Mesendoderm (in vitro differentiated cells): Measurements from ENCODE around the gene DNAH3.
A peak's percentile ranks its signal among the peaks of the same experiment; 100 is the strongest.

Experiments used
- DNase-seq: peaks from one replicate; pipeline ENCODE4 v3.0.0; 2013
- H2AK5ac ChIP-seq: 2 replicates; pipeline ENCODE4 v1.6.1; 2013; ENCODE audit warnings: low read length, inconsistent platforms
- H2BK120ac ChIP-seq: 2 replicates; pipeline ENCODE4 v1.6.1; 2013; ENCODE audit warnings: low read depth, mild to moderate bottlenecking, low read length, moderate library complexity, mixed read lengths
- H2BK15ac ChIP-seq: replicated peaks from 2 replicates; pipeline ENCODE4 v1.6.1; 2013; ENCODE audit warnings: low read depth, mild to moderate bottlenecking, moderate library complexity
- H2BK5ac ChIP-seq: 2 replicates; pipeline ENCODE4 v1.6.1; 2013; ENCODE audit warnings: low read length, inconsistent platforms
- H3K18ac ChIP-seq: 2 replicates; pipeline ENCODE4 v1.6.1; 2013; ENCODE audit warnings: mild to moderate bottlenecking, low read length, mixed read lengths
- H3K23ac ChIP-seq: one replicate; pipeline ENCODE4 v1.6.1; 2013; ENCODE audit warnings: low read length
- H3K27ac ChIP-seq: 2 replicates; pipeline ENCODE4 v1.5.1; 2013; ENCODE audit warnings: low read depth, mild to moderate bottlenecking, inconsistent platforms, low read length, moderate library complexity
- H3K27me3 ChIP-seq: 2 replicates; pipeline ENCODE4 v1.6.1; 2013; ENCODE audit warnings: low read length, control low read depth, mild to moderate bottlenecking, inconsistent platforms; ENCODE audit not compliant: insufficient read depth, poor library complexity
- H3K36me3 ChIP-seq: 2 replicates; pipeline ENCODE4 v1.6.1; 2013; ENCODE audit warnings: low read length, inconsistent platforms; ENCODE audit not compliant: control insufficient read depth, insufficient read depth
- H3K4ac ChIP-seq: one replicate; pipeline ENCODE4 v1.6.1; 2013; ENCODE audit warnings: low read depth, mild to moderate bottlenecking, low read length, moderate library complexity
- H3K4me1 ChIP-seq: 2 replicates; pipeline ENCODE4 v1.6.1; 2013; ENCODE audit warnings: low read depth, low read length, inconsistent platforms; ENCODE audit not compliant: control insufficient read depth
- H3K4me2 ChIP-seq: 2 replicates; pipeline ENCODE4 v1.6.1; 2013; ENCODE audit warnings: low read length
- H3K4me3 ChIP-seq: 2 replicates; pipeline ENCODE4 v1.5.1; 2013; ENCODE audit warnings: mild to moderate bottlenecking, low read length
- H3K56ac ChIP-seq: one replicate; pipeline ENCODE4 v1.6.1; 2013; ENCODE audit warnings: low read length
- H3K79me1 ChIP-seq: 2 replicates; pipeline ENCODE4 v1.6.1; 2013; ENCODE audit warnings: low read length, inconsistent platforms
- H3K79me2 ChIP-seq: 2 replicates; pipeline ENCODE4 v1.6.1; 2013; ENCODE audit warnings: mild to moderate bottlenecking, low read length; ENCODE audit not compliant: control insufficient read depth, insufficient read depth
- H3K9ac ChIP-seq: 2 replicates; pipeline ENCODE4 v1.6.1; 2013; ENCODE audit warnings: low read length, inconsistent platforms
- H4K5ac ChIP-seq: one replicate; pipeline ENCODE4 v1.6.1; 2013; ENCODE audit warnings: low read length
- H4K8ac ChIP-seq: one replicate; pipeline ENCODE4 v1.6.1; 2013; ENCODE audit warnings: low read depth, mild to moderate bottlenecking, control low read depth, low read length, moderate library complexity
- WGBS: extraction: QIAGEN DNeasy Blood & Tissue Kit; methylation state at CpG from one replicate; pipeline ENCODE4 v1.1.7; 2013; ENCODE audit warnings: low lambda C conversion rate, missing lambda C conversion rate; ENCODE audit not compliant: insufficient coverage; ENCODE audit errors: extremely low coverage; 5-methylcytosine and 5-hydroxymethylcytosine counted together

Gene DNAH3

DNA sequence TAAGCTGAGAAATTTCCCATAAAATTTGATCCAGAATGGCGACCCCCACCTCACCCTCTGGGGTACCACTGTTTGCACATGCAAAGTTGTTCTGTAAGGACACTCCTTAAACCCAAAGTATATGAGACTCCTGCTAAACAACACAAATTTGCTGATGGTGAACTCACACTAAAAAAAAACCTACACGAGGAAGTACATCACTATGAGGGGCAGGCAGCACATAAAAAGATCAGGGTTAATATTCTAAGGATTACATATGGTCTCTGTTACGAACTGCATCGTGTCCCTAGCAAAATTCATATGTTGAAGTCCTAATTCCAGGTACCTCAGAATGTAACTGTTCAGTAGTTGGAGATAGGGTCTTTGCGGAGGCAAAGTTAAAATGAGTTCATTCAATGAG is 189.7 kb downstream of the DNAH3 start:
- Histone ChIP-seq H3K23ac (no peak overlapping the region), H3K27me3 (no peaks in the 10 kb centered on the region), H3K79me2 (no peaks in the 10 kb centered on the region), H2BK5ac (no peak overlapping the region), H3K4me1 (no peaks in the 10 kb centered on the region), H4K8ac (no peak overlapping the region), H3K4ac (no peak overlapping the region), H3K4me3 (no peak overlapping the region), H3K18ac (no peak overlapping the region), H4K5ac (no peak overlapping the region), H3K9ac (no peak overlapping the region), H3K27ac (no peak overlapping the region), H3K56ac (no peak overlapping the region), H3K36me3 (no peaks in the 10 kb centered on the region), H3K79me1 (no peaks in the 10 kb centered on the region), H3K4me2 (no peak overlapping the region), H2BK120ac (no peak overlapping the region), H2BK15ac (no peak overlapping the region), H2AK5ac (no peak overlapping the region)
- no CpG with 5 or more reads among the region's 5 CpGs for WGBS
- DNase-seq = no peak

DNA sequence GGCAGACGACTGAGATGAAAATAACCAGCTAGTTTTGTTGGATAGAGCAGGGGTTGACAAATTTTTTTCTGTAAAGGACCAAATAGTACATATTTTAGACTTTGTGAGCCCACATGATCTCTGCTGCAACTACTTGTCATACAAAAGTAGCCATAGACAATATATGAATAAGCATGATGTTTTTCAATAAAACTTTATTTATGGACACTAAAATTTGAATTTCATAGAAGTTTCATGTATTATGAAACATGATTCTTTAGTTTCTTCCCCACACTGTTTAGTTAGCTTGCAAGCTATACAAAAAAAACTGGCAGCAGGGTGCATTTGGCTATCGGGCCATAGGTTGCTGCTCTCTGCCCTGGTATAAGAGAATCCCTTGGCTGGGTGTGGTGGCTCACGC is 193.5 kb downstream of the DNAH3 start:
- Histone ChIP-seq H2BK120ac (no peak overlapping the region), H3K79me2 (no peaks in the 10 kb centered on the region), H3K56ac (no peak overlapping the region), H3K36me3 (no peaks in the 10 kb centered on the region), H3K4ac (no peak overlapping the region), H3K23ac (no peak overlapping the region), H4K8ac (no peak overlapping the region), H2BK15ac (no peak overlapping the region), H3K18ac (no peak overlapping the region), H3K79me1 (no peaks in the 10 kb centered on the region), H4K5ac (no peak overlapping the region), H2AK5ac (no peak overlapping the region), H3K4me3 (no peak overlapping the region), H3K4me1 (no peaks in the 10 kb centered on the region), H2BK5ac (no peak overlapping the region), H3K27me3 (no peaks in the 10 kb centered on the region), H3K27ac (no peak overlapping the region), H3K9ac (no peak overlapping the region), H3K4me2 (no peak overlapping the region)
- no CpG with 5 or more reads among the region's 3 CpGs for WGBS
- no peak for DNase-seq

DNA sequence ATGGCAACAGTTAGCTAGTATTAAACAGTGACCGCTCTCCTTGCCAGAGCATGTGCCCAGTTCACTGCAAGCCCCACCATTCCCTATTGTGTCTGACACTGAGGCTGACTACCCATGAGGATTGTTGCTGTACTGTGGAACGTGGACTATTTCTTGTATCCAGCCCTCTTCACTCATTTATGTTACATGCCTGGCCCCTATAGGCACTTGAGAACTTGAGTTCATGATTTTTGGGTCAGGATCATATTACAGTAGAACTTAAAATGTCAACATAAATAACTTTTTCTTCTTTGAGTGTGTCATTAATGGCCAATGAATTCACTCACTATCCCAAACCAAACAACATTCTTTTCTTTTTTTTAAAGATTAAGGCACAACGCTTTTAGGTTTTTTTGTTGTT is 194.3 kb downstream of the DNAH3 start:
- Histone ChIP-seq H2AK5ac (no peak overlapping the region), H3K4me3 (no peak overlapping the region), H3K36me3 (no peaks in the 10 kb centered on the region), H4K5ac (no peak overlapping the region), H3K23ac (no peak overlapping the region), H3K79me2 (no peaks in the 10 kb centered on the region), H3K27ac (no peak overlapping the region), H3K4ac (no peak overlapping the region), H3K56ac (no peak overlapping the region), H3K4me1 (no peaks in the 10 kb centered on the region), H2BK15ac (no peak overlapping the region), H3K18ac (no peak overlapping the region), H3K4me2 (no peak overlapping the region), H2BK5ac (no peak overlapping the region), H3K9ac (no peak overlapping the region), H3K79me1 (no peaks in the 10 kb centered on the region), H4K8ac (no peak overlapping the region), H3K27me3 (no peaks in the 10 kb centered on the region), H2BK120ac (no peak overlapping the region)
- DNase-seq = no peak
- no CpG with 5 or more reads among the region's 3 CpGs for WGBS

DNA sequence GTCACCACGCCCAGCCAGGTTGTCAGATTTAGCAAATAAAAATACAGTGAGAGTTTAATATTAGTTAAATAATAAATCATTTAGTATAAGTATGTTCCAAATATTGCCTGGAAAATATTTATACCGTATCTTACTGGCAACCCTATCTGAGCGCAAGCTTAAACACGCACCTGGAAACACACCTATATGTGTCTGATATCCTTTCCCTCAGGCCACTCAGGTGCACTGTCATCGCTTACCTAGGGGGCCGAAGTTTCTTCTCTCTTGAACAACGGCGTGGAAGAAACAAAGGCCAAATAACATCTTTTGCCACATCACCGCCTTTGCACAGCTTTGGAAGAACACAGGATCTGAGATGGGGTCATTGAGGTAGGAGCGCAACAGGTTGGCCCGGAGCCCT is 196.1 kb downstream of the DNAH3 start:
- H3K18ac ChIP-seq = no peak overlapping the region
- no peaks in the 10 kb centered on the region for H3K27me3 ChIP-seq
- no peak overlapping the region for H4K8ac ChIP-seq
- H3K79me1 ChIP-seq = no peaks in the 10 kb centered on the region
- no peak overlapping the region for H3K4me3 ChIP-seq
- no peak for DNase-seq
- H3K23ac ChIP-seq = no peak overlapping the region
- no peak overlapping the region for H2BK5ac ChIP-seq
- H3K56ac ChIP-seq = no peak overlapping the region
- H2AK5ac ChIP-seq = no peak overlapping the region
- H3K4me1 ChIP-seq = no peaks in the 10 kb centered on the region
- H4K5ac ChIP-seq = no peak overlapping the region
- H3K4me2 ChIP-seq = no peak overlapping the region
- H3K4ac ChIP-seq = no peak overlapping the region
- no peak overlapping the region for H2BK15ac ChIP-seq
- H3K79me2 ChIP-seq = no peaks in the 10 kb centered on the region
- H3K27ac ChIP-seq = no peak overlapping the region
- WGBS = no CpG with 5 or more reads among the region's 11 CpGs
- no peak overlapping the region for H2BK120ac ChIP-seq
- no peaks in the 10 kb centered on the region for H3K36me3 ChIP-seq
- H3K9ac ChIP-seq = no peak overlapping the region

DNA sequence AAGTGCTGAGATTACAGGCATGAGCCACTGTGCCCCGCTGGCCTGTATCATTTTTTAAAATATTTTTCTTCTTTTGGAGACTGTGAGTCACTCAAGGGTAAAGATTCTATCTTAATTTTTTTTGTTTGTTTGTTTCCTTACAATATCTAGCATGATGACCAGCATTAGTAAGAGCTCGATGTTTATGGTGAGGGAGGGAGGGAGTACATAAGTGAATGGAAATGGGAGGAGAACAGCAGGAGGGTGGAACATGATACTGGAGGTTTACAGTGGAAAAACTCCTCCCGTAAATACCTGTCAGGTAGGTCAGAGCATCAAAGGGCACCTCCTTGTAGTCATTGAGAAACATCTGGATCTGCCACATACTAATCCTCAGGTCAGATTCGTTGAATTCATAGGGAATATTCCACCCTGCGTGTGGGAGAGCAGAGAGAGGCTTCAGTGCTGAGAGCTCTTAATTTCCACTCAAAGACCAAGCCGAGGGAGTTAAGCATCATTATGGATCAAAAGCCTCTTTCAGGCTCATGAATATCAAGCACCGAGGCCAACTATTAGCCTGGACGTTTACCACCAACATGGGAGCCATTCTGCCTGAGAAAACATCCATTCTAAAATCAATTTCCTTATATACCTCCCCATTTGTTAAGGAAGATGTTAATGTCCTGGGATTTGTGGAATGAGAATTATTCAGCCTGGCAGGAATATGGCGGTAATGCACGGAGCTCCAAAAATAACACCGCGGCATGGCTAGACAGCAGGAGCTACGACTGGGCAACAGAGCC is 198.3 kb downstream of the DNAH3 start:
- H3K79me1 ChIP-seq = no peaks in the 10 kb centered on the region
- no peaks in the 10 kb centered on the region for H3K36me3 ChIP-seq
- no CpG with 5 or more reads among the region's 13 CpGs for WGBS
- H4K8ac ChIP-seq = no peak overlapping the region
- H3K23ac ChIP-seq = no peak overlapping the region
- no peak overlapping the region for H3K27ac ChIP-seq
- peak; percentile 5 for DNase-seq
- H3K79me2 ChIP-seq = no peaks in the 10 kb centered on the region
- no peak overlapping the region for H3K18ac ChIP-seq
- H2BK120ac ChIP-seq = no peak overlapping the region
- H4K5ac ChIP-seq = no peak overlapping the region
- H3K4ac ChIP-seq = no peak overlapping the region
- H3K56ac ChIP-seq = no peak overlapping the region
- no peaks in the 10 kb centered on the region for H3K4me1 ChIP-seq
- H2AK5ac ChIP-seq = no peak overlapping the region
- H2BK5ac ChIP-seq = no peak overlapping the region
- no peak overlapping the region for H3K4me3 ChIP-seq
- H2BK15ac ChIP-seq = no peak overlapping the region
- H3K4me2 ChIP-seq = no peak overlapping the region
- no peaks in the 10 kb centered on the region for H3K27me3 ChIP-seq
- no peak overlapping the region for H3K9ac ChIP-seq

DNA sequence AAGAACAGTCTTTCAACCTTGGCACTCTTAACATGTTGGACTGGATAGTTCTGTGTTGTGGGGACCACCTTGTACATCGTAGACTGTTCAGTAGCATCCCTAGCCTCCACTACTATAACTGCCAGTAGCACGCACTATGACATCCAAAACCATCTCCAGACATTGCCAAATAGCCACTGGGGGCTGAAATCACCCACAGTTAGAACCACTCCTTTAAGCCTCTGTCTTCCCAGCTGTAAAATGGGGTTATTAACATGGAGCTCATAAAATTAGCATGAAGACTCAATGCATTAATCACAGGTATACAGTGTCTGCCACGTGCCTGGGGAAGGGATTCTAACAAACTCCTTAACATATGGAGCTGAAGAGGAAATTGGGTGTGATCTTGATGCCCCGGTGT is 200.4 kb downstream of the DNAH3 start:
- no CpG with 5 or more reads among the region's 4 CpGs for WGBS
- no peaks in the 10 kb centered on the region for H3K36me3 ChIP-seq
- no peak for DNase-seq

More for the DNA sequence above, 200.4 kb downstream of the DNAH3 start:
- Histone ChIP-seq H4K5ac (no peak overlapping the region), H3K4me1 (no peaks in the 10 kb centered on the region), H3K4ac (no peak overlapping the region), H3K18ac (no peak overlapping the region), H2BK15ac (no peak overlapping the region), H3K4me3 (no peak overlapping the region), H2AK5ac (no peak overlapping the region), H3K23ac (no peak overlapping the region), H3K79me1 (no peaks in the 10 kb centered on the region), H3K79me2 (no peaks in the 10 kb centered on the region), H3K27ac (no peak overlapping the region), H3K56ac (no peak overlapping the region), H2BK5ac (no peak overlapping the region), H3K9ac (no peak overlapping the region), H4K8ac (no peak overlapping the region), H3K4me2 (no peak overlapping the region), H3K27me3 (no peaks in the 10 kb centered on the region), H2BK120ac (no peak overlapping the region)
